BJ (cell line): Measurements from ENCODE around the gene MSL1. TPM values are rescaled to one million over a fixed set of nuclear protein-coding genes. Genes with fewer than 3 reads are reported as not detected.
A peak's percentile ranks its signal among the peaks of the same experiment; 100 is the strongest.

Source experiments
- CTCF ChIA-PET: fragments of 350-600 bp; formaldehyde crosslinking; extraction: SDS; loops from one replicate; lab custom pipeline; 2021; ENCODE audit warnings: antibody characterized with exemption, inconsistent platforms; lab: Yijun Ruan, JAX
- POLR2A ChIA-PET: fragments of 300-600 bp; sonication (Branson Sonifier 250); formaldehyde crosslinking; extraction: SDS; loops from one replicate; lab custom pipeline; 2021; ENCODE audit warnings: antibody characterized with exemption; lab: Charles Lee
- DNase-seq: peaks from one replicate; pipeline ENCODE4 v3.0.0-alpha.2; 2011; ENCODE audit warnings: low read depth
- H3K27me3 ChIP-seq: 2 replicates; pipeline ENCODE4 v1.6.0; 2011; ENCODE audit warnings: low read length; ENCODE audit not compliant: control insufficient read depth, insufficient read depth
- H3K36me3 ChIP-seq: 2 replicates; pipeline ENCODE4 v1.5.1; 2011; ENCODE audit warnings: low read length; ENCODE audit not compliant: control insufficient read depth, insufficient read depth
- H3K4me3 ChIP-seq: 2 replicates; pipeline ENCODE4 v1.5.1; 2011; ENCODE audit warnings: low read depth, mild to moderate bottlenecking, control low read depth, low read length
- polyA plus RNA-seq: library from polyadenylated mRNA; depleted of rRNA; stranded (reverse); fragments of >200 nt; gene quantifications from 2 replicates; pipeline ENCODE4 v1.2.3, GENCODE V29; 2011
- TF ChIP-seq, protein P1 (sequence below): IDR thresholded peaks from 2 replicates; pipeline ENCODE4 v1.5.1; 2011; ENCODE audit warnings: low read depth, mild to moderate bottlenecking, control low read depth, inconsistent platforms, low read length, moderate library complexity; ENCODE audit not compliant: insufficient read depth

Gene MSL1
- polyA plus RNA-seq, 1 experiment = 36.7 TPM

DNA sequence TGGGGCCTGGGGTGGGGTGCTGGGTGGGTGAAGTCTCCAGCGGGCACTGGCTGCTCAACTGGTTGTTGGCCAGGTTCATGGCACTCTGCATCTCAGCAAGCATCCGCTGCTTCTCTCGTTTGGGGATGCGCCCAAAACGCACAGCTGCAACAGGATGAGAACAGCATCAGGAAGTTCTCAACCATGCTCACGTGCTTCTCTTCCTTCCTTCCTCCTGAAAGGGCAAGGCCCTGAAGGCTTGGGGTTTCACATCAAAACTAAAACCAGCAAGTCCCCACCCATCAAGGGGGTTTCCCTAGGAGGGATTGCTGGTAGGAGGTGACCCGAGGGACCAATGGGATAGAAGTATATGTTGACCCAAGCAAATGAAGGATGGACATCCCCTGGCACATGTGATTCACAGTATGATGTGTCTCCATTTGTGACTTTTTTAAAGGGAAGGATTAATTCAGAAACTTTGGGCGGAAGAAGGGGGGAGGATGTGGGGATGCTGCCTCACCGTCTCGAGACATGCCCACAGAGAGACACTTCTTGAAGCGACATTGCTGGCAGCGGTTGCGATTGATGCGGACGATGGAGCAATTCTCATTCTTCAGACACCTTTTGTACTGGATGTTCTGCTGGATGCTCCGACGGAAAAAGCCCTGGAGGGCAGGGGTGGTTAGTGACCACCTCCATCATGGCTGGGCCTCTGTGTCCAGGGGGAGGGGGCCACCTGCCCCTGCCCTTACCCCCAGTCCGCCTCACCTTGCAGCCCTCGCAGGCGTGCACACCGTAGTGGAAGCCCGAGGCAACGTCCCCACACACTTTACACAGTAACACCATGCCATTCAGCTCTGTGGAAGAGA is 25.6 kb upstream of the MSL1 start:
- peaks cover 36% of the 10 kb centered on the region for H3K36me3 ChIP-seq
- ChIA-PET POLR2A (no interaction called here), CTCF (interaction anchor here (0.5 to 7.8 kb wide), 6 partner anchors 10 to 57 kb away, joined by 3 to 84 read pairs (median 6); no protein-coding TSS in a partner anchor)
- H3K27me3 ChIP-seq = no peaks in the 10 kb centered on the region
- TF ChIP-seq, protein P1, sequence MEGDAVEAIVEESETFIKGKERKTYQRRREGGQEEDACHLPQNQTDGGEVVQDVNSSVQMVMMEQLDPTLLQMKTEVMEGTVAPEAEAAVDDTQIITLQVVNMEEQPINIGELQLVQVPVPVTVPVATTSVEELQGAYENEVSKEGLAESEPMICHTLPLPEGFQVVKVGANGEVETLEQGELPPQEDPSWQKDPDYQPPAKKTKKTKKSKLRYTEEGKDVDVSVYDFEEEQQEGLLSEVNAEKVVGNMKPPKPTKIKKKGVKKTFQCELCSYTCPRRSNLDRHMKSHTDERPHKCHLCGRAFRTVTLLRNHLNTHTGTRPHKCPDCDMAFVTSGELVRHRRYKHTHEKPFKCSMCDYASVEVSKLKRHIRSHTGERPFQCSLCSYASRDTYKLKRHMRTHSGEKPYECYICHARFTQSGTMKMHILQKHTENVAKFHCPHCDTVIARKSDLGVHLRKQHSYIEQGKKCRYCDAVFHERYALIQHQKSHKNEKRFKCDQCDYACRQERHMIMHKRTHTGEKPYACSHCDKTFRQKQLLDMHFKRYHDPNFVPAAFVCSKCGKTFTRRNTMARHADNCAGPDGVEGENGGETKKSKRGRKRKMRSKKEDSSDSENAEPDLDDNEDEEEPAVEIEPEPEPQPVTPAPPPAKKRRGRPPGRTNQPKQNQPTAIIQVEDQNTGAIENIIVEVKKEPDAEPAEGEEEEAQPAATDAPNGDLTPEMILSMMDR = no peak
- no peak for DNase-seq
- no peak overlapping the region for H3K4me3 ChIP-seq

DNA sequence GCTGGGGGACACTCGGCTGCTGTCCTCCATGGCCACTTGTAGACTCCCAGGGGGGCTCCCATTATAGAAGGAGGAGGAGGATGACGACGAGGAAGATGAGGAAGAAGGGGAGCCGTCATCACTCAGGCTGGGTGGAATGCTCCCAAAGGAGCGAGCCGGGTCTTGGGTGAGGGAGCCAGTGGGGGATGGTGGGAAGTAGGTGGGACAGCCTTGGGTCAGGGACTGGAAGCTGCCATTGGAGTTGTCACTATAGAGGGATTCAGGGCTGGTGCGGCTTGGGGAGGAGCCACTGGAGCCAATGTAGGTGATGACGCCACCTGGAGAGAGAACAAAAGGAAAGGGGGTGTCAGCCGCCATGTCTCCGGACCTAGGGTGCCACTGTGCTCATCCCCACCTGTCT is 24.7 kb upstream of the MSL1 start:
- CTCF ChIA-PET = interaction anchor here (2.2 to 7.8 kb wide), 3 partner anchors 11 to 22 kb away, joined by 10 to 84 read pairs (median 23); no protein-coding TSS in a partner anchor
- Histone ChIP-seq H3K4me3 (no peak overlapping the region), H3K36me3 (peaks cover 35% of the 10 kb centered on the region)

GRCh38 chr17:40097931-40098845 is 23.6 kb upstream of the MSL1 start:
- no peaks in the 10 kb centered on the region for H3K27me3 ChIP-seq
- H3K4me3 ChIP-seq = peak overlapping the region; percentile 35
- no peak for DNase-seq
- TF ChIP-seq, protein P1 = no peak
- CTCF ChIA-PET = interaction anchor here (0.9 to 7.8 kb wide), 11 partner anchors 12 to 85 kb away, joined by 3 to 84 read pairs (median 7); no protein-coding TSS in a partner anchor
- peaks cover 30% of the 10 kb centered on the region for H3K36me3 ChIP-seq
- POLR2A ChIA-PET = interaction anchor here (0.6 to 2.0 kb wide), 6 partner anchors 9 to 35 kb away, joined by 3 to 8 read pairs (median 4); partner anchors contain the start of gene MSL1

More for the DNA sequence above, 24.7 kb upstream of the MSL1 start:
- no peak for DNase-seq
- POLR2A ChIA-PET = no interaction called here
- TF ChIP-seq, protein P1 = no peak
- H3K27me3 ChIP-seq = no peaks in the 10 kb centered on the region

- TF ChIP-seq, protein P1 = no peak
- CTCF ChIA-PET = interaction anchor here (0.9 to 7.8 kb wide), 12 partner anchors 13 to 85 kb away, joined by 3 to 84 read pairs (median 6); no protein-coding TSS in a partner anchor
- Histone ChIP-seq H3K36me3 (peaks cover 23% of the 10 kb centered on the region), H3K4me3 (peak overlapping the region; percentile 89), H3K27me3 (no peaks in the 10 kb centered on the region)
- POLR2A ChIA-PET = interaction anchor here (0.6 to 2.0 kb wide), 10 partner anchors 8 to 220 kb away, joined by 3 to 9 read pairs (median 3); partner anchors contain the start of gene MSL1
- peak; percentile 98 for DNase-seq
Measured at GRCh38 chr17:40098846-40099618, 22.7 kb upstream of the MSL1 start.
